Endodermal cell (in vitro differentiated cells): ENCODE results near the gene UVRAG. TPM values are rescaled to one million over a fixed set of nuclear protein-coding genes. Genes with fewer than 3 reads are reported as not detected.

Experiments used
- DNase-seq: peaks from one replicate; pipeline ENCODE4 v3.0.0-alpha.2; 2017
- H3K27ac ChIP-seq: 2 replicates; pipeline ENCODE4 v1.5.1; 2013; ENCODE audit warnings: mild to moderate bottlenecking, low read depth, low read length, moderate library complexity
- H3K27me3 ChIP-seq: 2 replicates; pipeline ENCODE4 v1.6.1; 2013; ENCODE audit warnings: mild to moderate bottlenecking, low read length, moderate library complexity; ENCODE audit not compliant: insufficient read depth, control insufficient read depth, poor library complexity, severe bottlenecking
- H3K36me3 ChIP-seq: 2 replicates; pipeline ENCODE4 v1.7.0; 2013; ENCODE audit warnings: mild to moderate bottlenecking, low read length, moderate library complexity; ENCODE audit not compliant: control insufficient read depth, insufficient read depth
- H3K4me1 ChIP-seq: one replicate; pipeline ENCODE4 v1.7.0; 2013; ENCODE audit warnings: low read length; ENCODE audit not compliant: control insufficient read depth, insufficient read depth
- H3K4me3 ChIP-seq: 2 replicates; pipeline ENCODE4 v1.5.1; 2013; ENCODE audit warnings: mild to moderate bottlenecking, low read length, moderate library complexity
- H3K9ac ChIP-seq: 2 replicates; pipeline ENCODE4 v1.6.1; 2013; ENCODE audit warnings: mild to moderate bottlenecking, low read length, moderate library complexity; ENCODE audit not compliant: poor library complexity, severe bottlenecking; ENCODE audit errors: extremely low read depth
- H3K9me3 ChIP-seq: 2 replicates; pipeline ENCODE4 v1.6.1; 2013; ENCODE audit warnings: mild to moderate bottlenecking, low read length, moderate library complexity; ENCODE audit not compliant: control insufficient read depth
- H3K27ac Mint-ChIP-seq: 2 replicates; pipeline ENCODE4 v1.8.0; 2020; ENCODE audit warnings: mixed read lengths
- H3K27me3 Mint-ChIP-seq: 2 replicates; pipeline ENCODE4 v1.8.0; 2021; ENCODE audit warnings: mild to moderate bottlenecking, mixed read lengths; ENCODE audit not compliant: insufficient read depth
- H3K36me3 Mint-ChIP-seq: 2 replicates; pipeline ENCODE4 v1.8.0; 2020; ENCODE audit warnings: low read depth, mixed read lengths
- H3K4me1 Mint-ChIP-seq: 2 replicates; pipeline ENCODE4 v1.8.0; 2020; ENCODE audit warnings: mixed read lengths
- H3K4me3 Mint-ChIP-seq: 2 replicates; pipeline ENCODE4 v1.8.0; 2020; ENCODE audit warnings: mild to moderate bottlenecking, moderate library complexity, mixed read lengths
- H3K9me3 Mint-ChIP-seq: 2 replicates; pipeline ENCODE4 v1.8.0; 2020; ENCODE audit warnings: mild to moderate bottlenecking, mixed read lengths
- CTCF ChIP-seq: fragments of 200-600 bp; sonication (generic); conservative IDR thresholded peaks from 2 replicates; pipeline ENCODE4 v1.5.0; 2021; ENCODE audit warnings: antibody characterized with exemption, mild to moderate bottlenecking
- WGBS, 2 experiments: methylation state at CpG; one replicate each; pipeline versions ENCODE4 v1.1.5 to v1.1.7; 2013; ENCODE audit warnings: missing lambda C conversion rate in 2 of 2, mixed read lengths in 1 of 2; ENCODE audit not compliant: insufficient coverage in 1 of 2, insufficient read length in 1 of 2; 5-methylcytosine and 5-hydroxymethylcytosine counted together
- total RNA-seq, 2 donors: library from RNA; stranded (reverse); fragmentation: NEBNext Ultra II Directional in 1 of 2; extraction: Animal tissue kit (Norgen Biotek cat#: 25700) in 1 of 2; gene quantifications; 2 replicates in 1 of 2; 3 replicates in 1 of 2; pipeline ENCODE4 v1.2.1, GENCODE V29; 2021

UVRAG gene
- total RNA-seq, 2 donors from 2014 or later = 19.7 to 34.9 TPM

- Histone ChIP-seq H3K4me3 (no peak overlapping the region), H3K27ac (no peak overlapping the region), H3K9ac (no peak overlapping the region), H3K9me3 (no peaks in the 10 kb centered on the region), H3K4me1 (no peaks in the 10 kb centered on the region), H3K36me3 (peaks cover 7% of the 10 kb centered on the region), H3K27me3 (no peaks in the 10 kb centered on the region)
- no peaks in the 10 kb centered on the region for H3K9me3 Mint-ChIP-seq
- no peaks in the 10 kb centered on the region for H3K27me3 Mint-ChIP-seq
- no peak overlapping the region for H3K4me3 Mint-ChIP-seq
- no peak for DNase-seq
- H3K36me3 Mint-ChIP-seq = peaks cover 20% of the 10 kb centered on the region
- 88 to 94% methylated on average over 3 to 6 of the region's 6 CpGs for WGBS, 2 experiments
- peaks cover 4% of the 10 kb centered on the region for H3K4me1 Mint-ChIP-seq
- no peak for TF ChIP-seq CTCF
- no peak overlapping the region for H3K27ac Mint-ChIP-seq
These were observed 40.2 kb downstream of the UVRAG start for GRCh38 chr11:75855206-75855605.

GRCh38 chr11:75856912-75857311, 41.9 kb downstream of the UVRAG start:
- no peak for TF ChIP-seq CTCF
- WGBS, 2 experiments = 94 to 97% methylated on average over 3 of the region's 3 CpGs
- no peaks in the 10 kb centered on the region for H3K4me1 Mint-ChIP-seq
- H3K27ac Mint-ChIP-seq = no peak overlapping the region
- no peaks in the 10 kb centered on the region for H3K27me3 Mint-ChIP-seq
- H3K27me3 ChIP-seq = no peaks in the 10 kb centered on the region
- H3K4me3 Mint-ChIP-seq = no peak overlapping the region
- no peaks in the 10 kb centered on the region for H3K4me1 ChIP-seq
- no peaks in the 10 kb centered on the region for H3K9me3 Mint-ChIP-seq
- peaks cover 7% of the 10 kb centered on the region for H3K36me3 ChIP-seq
- H3K27ac ChIP-seq = no peak overlapping the region
- H3K36me3 Mint-ChIP-seq = peaks cover 19% of the 10 kb centered on the region
- no peak overlapping the region for H3K9ac ChIP-seq
- DNase-seq = no peak
- H3K4me3 ChIP-seq = no peak overlapping the region
- no peaks in the 10 kb centered on the region for H3K9me3 ChIP-seq

GRCh38 chr11:75858042-75858441, 43.0 kb downstream of the UVRAG start:
- no peak overlapping the region for H3K27ac Mint-ChIP-seq

More at GRCh38 chr11:75858042-75858441, 43.0 kb downstream of the UVRAG start:
- no peak overlapping the region for H3K4me3 ChIP-seq
- Mint-ChIP-seq H3K9me3 (no peaks in the 10 kb centered on the region), H3K4me3 (no peak overlapping the region), H3K27me3 (no peaks in the 10 kb centered on the region), H3K4me1 (no peaks in the 10 kb centered on the region), H3K36me3 (peaks cover 14% of the 10 kb centered on the region)
- no peaks in the 10 kb centered on the region for H3K4me1 ChIP-seq
- no peaks in the 10 kb centered on the region for H3K9me3 ChIP-seq
- TF ChIP-seq CTCF = no peak
- H3K27me3 ChIP-seq = no peaks in the 10 kb centered on the region
- H3K9ac ChIP-seq = no peak overlapping the region
- no peak for DNase-seq
- H3K27ac ChIP-seq = no peak overlapping the region
- peaks cover 3% of the 10 kb centered on the region for H3K36me3 ChIP-seq
